Suprapubic skin (tissue), 3 donors: ENCODE results near the gene ELMO1.

Experiments
- CTCF ChIP-seq, 2 donors: fragments of 200-600 bp in 1 of 2; fragments of 450-650 bp in 1 of 2; sonication (generic) in 1 of 2; IDR thresholded peaks; one replicate each; pipeline ENCODE4 v1.5.1; 2016 to 2019; ENCODE audit warnings: antibody characterized with exemption in 2 of 2, mild to moderate bottlenecking in 1 of 2, moderate library complexity in 1 of 2
- EP300 ChIP-seq: sonication (generic); formaldehyde crosslinking; IDR thresholded peaks from one replicate; pipeline ENCODE4 v1.6.1; 2017; ENCODE audit warnings: antibody characterized with exemption

GRCh38 chr7:37449621-37450020 is 957 bp upstream of the ELMO1 start:
- no peak for TF ChIP-seq CTCF (IDR thresholded peaks at IDR 0.05)
- TF ChIP-seq EP300, result no peak
